ENCODE data around the gene MOG.
A peak's percentile ranks its signal among the peaks of the same experiment; 100 is the strongest.

MOG gene

DNA sequence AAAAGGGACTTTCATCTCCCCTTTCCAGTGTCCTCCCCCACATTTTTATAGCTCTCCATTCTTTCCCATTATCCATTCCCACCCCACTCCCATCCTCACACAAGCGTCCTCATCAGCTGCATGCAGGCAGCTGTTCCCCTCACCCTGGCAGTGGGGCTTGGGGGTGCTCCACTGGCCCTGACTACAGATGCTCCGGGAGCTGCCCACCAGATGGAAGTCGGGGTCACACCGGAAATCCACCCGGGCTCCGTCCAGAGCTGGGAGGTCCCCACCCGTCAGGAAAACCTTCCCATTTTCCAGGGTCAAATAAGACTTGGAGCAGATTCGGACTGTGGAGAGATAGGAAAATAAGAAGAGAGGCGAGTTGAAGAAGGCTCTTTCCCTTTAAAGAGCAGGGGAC, 26.6 kb upstream of the MOG start:
- no peak overlapping the region for H3K27ac ChIP-seq
- no peak for TF ChIP-seq ZFX (IDR thresholded peaks at IDR 0.05)
- TF ChIP-seq, protein P1, sequence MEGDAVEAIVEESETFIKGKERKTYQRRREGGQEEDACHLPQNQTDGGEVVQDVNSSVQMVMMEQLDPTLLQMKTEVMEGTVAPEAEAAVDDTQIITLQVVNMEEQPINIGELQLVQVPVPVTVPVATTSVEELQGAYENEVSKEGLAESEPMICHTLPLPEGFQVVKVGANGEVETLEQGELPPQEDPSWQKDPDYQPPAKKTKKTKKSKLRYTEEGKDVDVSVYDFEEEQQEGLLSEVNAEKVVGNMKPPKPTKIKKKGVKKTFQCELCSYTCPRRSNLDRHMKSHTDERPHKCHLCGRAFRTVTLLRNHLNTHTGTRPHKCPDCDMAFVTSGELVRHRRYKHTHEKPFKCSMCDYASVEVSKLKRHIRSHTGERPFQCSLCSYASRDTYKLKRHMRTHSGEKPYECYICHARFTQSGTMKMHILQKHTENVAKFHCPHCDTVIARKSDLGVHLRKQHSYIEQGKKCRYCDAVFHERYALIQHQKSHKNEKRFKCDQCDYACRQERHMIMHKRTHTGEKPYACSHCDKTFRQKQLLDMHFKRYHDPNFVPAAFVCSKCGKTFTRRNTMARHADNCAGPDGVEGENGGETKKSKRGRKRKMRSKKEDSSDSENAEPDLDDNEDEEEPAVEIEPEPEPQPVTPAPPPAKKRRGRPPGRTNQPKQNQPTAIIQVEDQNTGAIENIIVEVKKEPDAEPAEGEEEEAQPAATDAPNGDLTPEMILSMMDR (conservative IDR thresholded peaks at IDR 0.05) = no peak

DNA sequence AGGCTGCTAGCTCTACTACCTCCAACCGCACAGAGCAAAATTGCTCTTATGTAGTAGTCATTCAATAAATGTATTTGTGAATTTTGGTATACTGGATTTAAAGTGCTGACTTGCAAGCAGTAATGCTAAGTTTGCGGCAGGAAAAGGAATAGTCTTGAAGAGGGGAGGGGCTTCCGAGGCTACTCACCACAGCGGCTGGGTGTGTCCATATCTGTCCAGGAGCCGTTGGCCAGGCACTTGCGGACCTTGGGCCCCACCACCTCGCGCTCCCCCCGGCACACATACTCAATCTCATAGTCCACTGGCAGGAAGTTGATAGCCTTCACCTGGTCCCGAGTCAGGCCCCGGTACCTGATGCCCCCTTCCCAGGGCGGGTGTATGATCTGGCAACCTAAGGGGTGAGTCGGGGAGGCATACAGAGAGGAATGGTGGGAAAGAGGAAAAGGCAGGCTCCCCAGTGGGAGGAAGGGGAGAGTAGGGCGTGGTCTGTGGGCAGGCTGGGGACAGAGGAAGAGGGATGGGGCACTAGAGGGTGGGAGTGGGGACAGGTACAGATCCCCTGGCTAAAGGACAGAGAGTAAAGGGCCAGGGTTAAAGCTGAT, 25.6 kb upstream of the MOG start:
- TF ChIP-seq, protein P1 (conservative IDR thresholded peaks at IDR 0.05) = no peak
- TF ChIP-seq ZFX (IDR thresholded peaks at IDR 0.05) = no peak
- no peak overlapping the region for H3K27ac ChIP-seq

DNA sequence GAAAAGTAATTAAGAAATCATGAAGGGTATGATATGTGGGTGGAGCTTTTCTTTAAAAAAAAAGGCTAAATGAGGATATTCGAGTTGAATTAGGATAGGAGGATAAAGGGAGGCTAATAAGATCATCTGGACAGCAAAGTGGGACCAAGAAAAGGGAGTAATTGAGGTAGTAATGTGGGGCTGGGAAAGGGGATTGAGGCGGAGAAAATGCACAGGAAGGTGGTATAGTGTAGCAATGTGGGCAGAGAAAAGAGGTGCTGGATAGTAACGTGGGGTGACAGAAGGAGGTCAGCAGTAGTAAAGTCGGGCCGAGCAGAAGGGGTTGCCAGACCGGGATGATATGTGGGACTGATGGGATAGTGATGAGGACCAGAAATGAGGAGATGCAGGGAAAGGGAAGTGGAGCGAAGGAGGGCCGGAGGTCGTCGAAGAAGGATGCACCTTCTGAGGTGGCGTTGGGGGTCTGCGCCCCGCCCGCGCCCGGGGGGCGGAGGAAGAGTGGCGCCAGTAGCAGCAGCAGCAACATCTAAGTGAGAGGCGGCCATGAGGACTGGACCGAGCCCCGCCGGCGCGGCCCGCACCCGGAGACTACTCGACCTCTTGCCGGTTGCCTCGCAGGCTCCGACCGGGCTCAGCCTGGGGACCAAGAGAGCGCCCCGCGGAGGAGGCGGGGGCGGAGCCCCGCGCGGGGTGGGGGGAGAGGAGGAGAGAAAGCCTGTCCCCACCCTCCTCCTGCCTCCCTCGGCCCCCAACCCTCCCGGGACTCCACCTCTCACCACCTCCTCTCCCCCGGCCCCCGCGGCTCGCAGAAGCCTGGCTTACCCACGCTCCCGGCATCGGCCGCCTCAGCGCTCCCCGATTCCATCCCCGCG, 24.8 kb upstream of the MOG start:
- TF ChIP-seq, protein P1 (conservative IDR thresholded peaks at IDR 0.05) = no peak
- TF ChIP-seq ZFX (IDR thresholded peaks at IDR 0.05) = no peak
- H3K27ac ChIP-seq = peak overlapping the region; percentile 45

DNA sequence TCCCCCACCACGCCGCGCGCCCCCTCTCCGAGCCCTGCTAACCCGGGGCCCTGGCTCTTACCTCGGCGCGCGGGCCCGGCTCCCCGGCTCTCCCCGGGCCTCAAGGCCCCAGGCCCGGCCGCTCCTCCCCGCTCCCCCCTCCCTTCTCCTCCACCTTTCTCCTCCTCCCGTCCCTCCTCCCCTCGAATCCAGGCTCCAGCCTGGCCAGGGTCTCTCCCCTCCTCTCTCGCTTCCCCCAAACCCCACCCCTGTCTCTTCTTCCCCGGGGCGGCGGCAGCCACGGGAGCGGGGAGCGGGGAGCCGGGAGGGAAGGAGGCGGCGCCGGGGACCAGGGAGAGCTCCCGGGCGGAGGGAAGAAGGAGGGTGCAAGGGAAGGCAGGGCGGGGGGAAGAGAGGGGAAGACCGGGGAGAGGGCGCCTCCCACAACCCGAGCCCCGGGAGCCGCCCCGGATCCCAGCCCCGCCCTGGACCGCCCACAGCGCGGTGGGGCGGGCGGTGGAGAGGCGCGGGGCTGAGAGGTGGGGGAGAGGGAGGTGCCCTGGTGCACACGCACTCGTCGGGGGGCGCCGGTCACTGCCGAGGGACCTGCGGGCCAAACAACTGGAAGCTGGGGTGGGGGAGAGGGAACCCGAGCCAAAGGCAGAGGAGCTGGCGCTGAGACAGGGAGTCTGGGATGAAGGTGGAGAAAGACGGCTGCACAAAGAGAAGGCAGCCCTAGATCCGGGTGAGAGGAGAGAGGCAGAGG, 23.9 kb upstream of the MOG start, which contains the start of gene GABBR1:
TSS of gene GABBR1 (minus strand) at position 395 of the 745 bp plus-strand sequence. CDS start 798 bp downstream, outside the sequence.
- no peak for TF ChIP-seq ZFX (IDR thresholded peaks at IDR 0.05)
- TF ChIP-seq, protein P1 (conservative IDR thresholded peaks at IDR 0.05) = no peak
- peak within 1 kb of the TSS; percentile 45 for H3K27ac ChIP-seq

DNA sequence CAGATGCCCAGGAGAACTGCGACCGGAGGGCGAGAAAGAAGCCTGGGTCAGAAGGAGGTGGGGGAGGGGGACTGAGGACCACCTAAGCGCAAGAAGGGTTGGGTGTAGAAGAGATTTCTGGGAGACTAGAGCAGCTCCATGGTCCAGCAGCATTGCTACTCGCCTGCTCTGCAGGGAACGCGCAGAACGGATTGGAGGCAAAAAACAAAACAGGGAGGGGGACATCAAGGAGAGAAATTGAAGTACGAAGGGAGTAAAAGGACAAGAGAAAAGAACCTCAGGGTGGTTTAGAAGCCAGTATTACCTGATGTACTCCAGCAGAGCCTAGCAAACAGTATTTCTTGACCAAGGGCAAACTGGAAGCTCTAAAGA, 23.4 kb upstream of the MOG start:
- TF ChIP-seq, protein P1 (conservative IDR thresholded peaks at IDR 0.05) = no peak
- H3K27ac ChIP-seq = peak overlapping the region; percentile 45

DNA sequence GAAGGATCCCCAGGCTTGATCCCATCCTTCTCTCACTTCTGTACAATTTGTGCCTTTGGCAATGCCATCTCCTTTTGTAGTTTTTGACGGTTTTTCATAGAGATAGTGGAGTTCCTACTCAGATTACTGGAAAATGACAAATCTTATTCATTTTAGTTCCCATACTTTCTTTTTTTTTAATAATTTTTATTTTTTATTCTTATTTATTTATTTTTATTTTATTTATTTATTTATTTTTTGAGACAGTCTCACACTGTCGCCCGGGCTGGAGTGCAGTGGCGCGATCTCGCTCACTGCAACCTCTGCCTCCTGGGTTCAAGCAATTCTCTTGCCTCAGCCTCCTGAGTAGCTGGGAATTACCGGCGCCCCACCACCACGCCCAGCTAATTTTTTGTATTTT, 19.6 kb upstream of the MOG start:
- TF ChIP-seq, protein P1 (conservative IDR thresholded peaks at IDR 0.05) = no peak
- TF ChIP-seq ZFX (IDR thresholded peaks at IDR 0.05) = no peak
- H3K27ac ChIP-seq = no peak overlapping the region

All from C4-2B (cell line).